Neural cell (in vitro differentiated cells): ENCODE data around the gene NAALAD2. TPM values are rescaled to one million over a fixed set of nuclear protein-coding genes. Genes with fewer than 3 reads are reported as not detected.

Source experiments
- H2AFZ ChIP-seq: fragments of 200-600, 300-800 bp; sonication (generic), shearing (Covaris generic); 2 replicates; pipeline ENCODE4 v1.6.0; 2014; ENCODE audit warnings: low read depth, mild to moderate bottlenecking, antibody characterized with exemption, low read length, moderate library complexity
- H3F3A ChIP-seq: fragments of 200-600 bp; shearing (Covaris generic); 2 replicates; pipeline ENCODE4 v1.6.1; 2016; ENCODE audit warnings: mild to moderate bottlenecking, moderate library complexity, mixed read lengths, antibody characterized with exemption, low read length; ENCODE audit not compliant: insufficient read depth, poor library complexity, severe bottlenecking
- H3K27ac ChIP-seq: fragments of 200-600, 300-800 bp; sonication (generic), shearing (Covaris generic); 2 replicates; pipeline ENCODE4 v1.5.1; 2014; ENCODE audit warnings: mild to moderate bottlenecking, low read length, moderate library complexity
- H3K27me3 ChIP-seq: fragments of 300-800, 200-600 bp; sonication (generic), shearing (Covaris generic); 2 replicates; pipeline ENCODE4 v1.6.0; 2014; ENCODE audit warnings: mild to moderate bottlenecking, low read depth, low read length, moderate library complexity; ENCODE audit not compliant: insufficient read depth
- H3K36me3 ChIP-seq: fragments of 300-800, 200-600 bp; sonication (generic), shearing (Covaris generic); 2 replicates; pipeline ENCODE4 v1.5.1; 2014; ENCODE audit warnings: mild to moderate bottlenecking, antibody characterized with exemption, low read length, moderate library complexity; ENCODE audit not compliant: insufficient read depth
- H3K4me2 ChIP-seq: fragments of 300-800, 200-600 bp; sonication (generic), shearing (Covaris generic); 2 replicates; pipeline ENCODE4 v1.6.0; 2014; ENCODE audit warnings: mild to moderate bottlenecking, low read length
- H3K4me3 ChIP-seq: fragments of 300-800, 200-600 bp; sonication (generic), shearing (Covaris generic); 2 replicates; pipeline ENCODE4 v1.5.1; 2014; ENCODE audit warnings: mild to moderate bottlenecking, low read length, moderate library complexity
- H3K79me2 ChIP-seq: fragments of 200-600 bp; shearing (Covaris generic); replicated peaks from 2 replicates; pipeline ENCODE4 v1.6.0; 2014; ENCODE audit warnings: mild to moderate bottlenecking, low read length, moderate library complexity; ENCODE audit not compliant: insufficient read depth
- H3K9ac ChIP-seq: fragments of 300-800, 200-600 bp; sonication (generic), shearing (Covaris generic); 2 replicates; pipeline ENCODE4 v1.6.1; 2016; ENCODE audit warnings: mild to moderate bottlenecking, low read length, mixed read lengths
- H3K9me2 ChIP-seq: fragments of 200-600 bp; shearing (Covaris generic); 2 replicates; pipeline ENCODE4 v1.6.1; 2016; ENCODE audit warnings: mild to moderate bottlenecking, low read length, mixed read lengths; ENCODE audit not compliant: insufficient read depth
- H3K9me3 ChIP-seq: fragments of 200-600, 300-800 bp; sonication (generic), shearing (Covaris generic); 2 replicates; pipeline ENCODE4 v1.6.1; 2016; ENCODE audit warnings: mild to moderate bottlenecking, mixed run types, low read length, moderate library complexity, mixed read lengths
- H4K20me1 ChIP-seq: fragments of 200-600 bp; shearing (Covaris generic); 2 replicates; pipeline ENCODE4 v1.6.1; 2016; ENCODE audit warnings: mild to moderate bottlenecking, mixed run types; ENCODE audit not compliant: insufficient read depth
- CTCF ChIP-seq: fragments of 450-650 bp; IDR thresholded peaks from 2 replicates; pipeline ENCODE4 v1.5.1; 2014; ENCODE audit warnings: antibody characterized with exemption, mild to moderate bottlenecking, moderate library complexity; ENCODE audit not compliant: poor library complexity, severe bottlenecking
- EP300 ChIP-seq: fragments of 450-650 bp; conservative IDR thresholded peaks from 2 replicates; pipeline ENCODE4 v1.6.1; 2014; ENCODE audit warnings: antibody characterized with exemption, mild to moderate bottlenecking, moderate library complexity; ENCODE audit not compliant: poor library complexity, severe bottlenecking
- EZH2 ChIP-seq: fragments of 200-600, 300-800 bp; shearing (Covaris generic), sonication (generic); IDR thresholded peaks from 2 replicates; pipeline ENCODE4 v1.6.1; 2014; ENCODE audit warnings: antibody characterized with exemption, low read length, borderline replicate concordance, mild to moderate bottlenecking; ENCODE audit not compliant: insufficient read depth, poor library complexity, severe bottlenecking
- MXI1 ChIP-seq: fragments of 450-650 bp; conservative IDR thresholded peaks from 2 replicates; pipeline ENCODE4 v1.6.1; 2014; ENCODE audit warnings: antibody characterized with exemption, mild to moderate bottlenecking; ENCODE audit not compliant: poor library complexity, severe bottlenecking
- POLR2AphosphoS5 ChIP-seq: IDR thresholded peaks from 2 replicates; pipeline ENCODE4 v1.6.1; 2012
- RAD21 ChIP-seq: fragments of 450-650 bp; conservative IDR thresholded peaks from 2 replicates; pipeline ENCODE4 v1.6.1; 2014; ENCODE audit warnings: antibody characterized with exemption, mild to moderate bottlenecking, moderate library complexity
- REST ChIP-seq: IDR thresholded peaks from 2 replicates; pipeline ENCODE4 v1.6.1; 2012; ENCODE audit warnings: borderline replicate concordance
- SMC3 ChIP-seq: fragments of 450-650 bp; conservative IDR thresholded peaks from 2 replicates; pipeline ENCODE4 v1.6.1; 2014; ENCODE audit warnings: antibody characterized with exemption, mild to moderate bottlenecking, moderate library complexity; ENCODE audit not compliant: poor library complexity
- TAF1 ChIP-seq: IDR thresholded peaks from 2 replicates; pipeline ENCODE4 v1.6.1; 2012; ENCODE audit warnings: low read depth
- polyA plus RNA-seq: library from polyadenylated mRNA; depleted of rRNA; stranded (reverse); fragments of >200 nt; gene quantifications from 2 replicates; pipeline ENCODE4 v1.2.3, GENCODE V29; 2014

NAALAD2 gene
- polyA plus RNA-seq, 1 donor from 2014 or later: 19.4 TPM

- Histone ChIP-seq H3K36me3 (peaks cover 9% of the 10 kb centered on the region), H3K4me3 (no peak overlapping the region), H3K4me2 (no peak overlapping the region), H4K20me1 (no peaks in the 10 kb centered on the region), H3K9me2 (no peaks in the 10 kb centered on the region), H3K9ac (no peak overlapping the region), H3F3A (no peaks in the 10 kb centered on the region), H3K9me3 (no peaks in the 10 kb centered on the region), H3K27ac (no peak overlapping the region), H3K27me3 (no peaks in the 10 kb centered on the region), H2AFZ (no peak overlapping the region), H3K79me2 (peaks cover 13% of the 10 kb centered on the region)
- TF ChIP-seq REST (no peak), SMC3 (no peak), POLR2AphosphoS5 (no peak), EZH2 (no peak), CTCF (no peak), TAF1 (no peak), EP300 (no peak), MXI1 (no peak)
Observed at GRCh38 chr11:90213322-90213721, 78.9 kb downstream of the NAALAD2 start.

GRCh38 chr11:90216611-90217010 lies 82.1 kb downstream of the NAALAD2 start:
- H4K20me1 ChIP-seq: no peaks in the 10 kb centered on the region
- no peaks in the 10 kb centered on the region for H3F3A ChIP-seq
- H3K27me3 ChIP-seq: no peaks in the 10 kb centered on the region
- H3K4me2 ChIP-seq: no peak overlapping the region
- H2AFZ ChIP-seq: no peak overlapping the region
- no peaks in the 10 kb centered on the region for H3K9me2 ChIP-seq
- peaks cover 44% of the 10 kb centered on the region for H3K79me2 ChIP-seq
- H3K9me3 ChIP-seq: no peaks in the 10 kb centered on the region
- H3K4me3 ChIP-seq: no peak overlapping the region
- no peak overlapping the region for H3K9ac ChIP-seq
- H3K36me3 ChIP-seq: peaks cover 9% of the 10 kb centered on the region
- H3K27ac ChIP-seq: no peak overlapping the region
- TF ChIP-seq REST (no peak), SMC3 (no peak), MXI1 (no peak), EZH2 (no peak), EP300 (no peak), CTCF (no peak), RAD21 (no peak), TAF1 (no peak), POLR2AphosphoS5 (no peak)
